Kidney epithelial cell (primary cell): ENCODE results near the gene VMP1. TPM values are rescaled to one million over a fixed set of nuclear protein-coding genes. Genes with fewer than 3 reads are reported as not detected.
"Not testable (repeated sequence)": the region's sequence is repeated elsewhere in the genome, so short reads cannot be mapped to it uniquely, and the experiment has no call there.

Source experiments
- DNase-seq: peaks from one replicate; pipeline ENCODE4 v3.0.0-alpha.2; 2010; ENCODE audit warnings: low read depth
- H3K27me3 ChIP-seq: 2 replicates; pipeline ENCODE4 v1.6.0; 2011; ENCODE audit warnings: low read length; ENCODE audit not compliant: control insufficient read depth, insufficient read depth
- H3K36me3 ChIP-seq: 2 replicates; pipeline ENCODE4 v1.5.1; 2011; ENCODE audit warnings: low read length; ENCODE audit not compliant: control insufficient read depth, insufficient read depth
- H3K4me3 ChIP-seq: 2 replicates; pipeline ENCODE4 v1.5.1; 2011; ENCODE audit warnings: low read depth, mild to moderate bottlenecking, control low read depth, low read length
- total RNA-seq: library from RNA; depleted of rRNA; stranded (reverse); fragments of >200 nt; gene quantifications from 2 replicates; pipeline ENCODE4 v1.2.3, GENCODE V29; 2015
- TF ChIP-seq, protein P1 (sequence below): IDR thresholded peaks from 2 replicates; pipeline ENCODE4 v1.5.1; 2011; ENCODE audit warnings: mild to moderate bottlenecking, moderate library complexity, low read length, control low read depth, inconsistent platforms; ENCODE audit not compliant: insufficient read depth, poor library complexity, severe bottlenecking

Gene VMP1
- total RNA-seq, 1 donor from 2014 or later, result 224 TPM

DNA sequence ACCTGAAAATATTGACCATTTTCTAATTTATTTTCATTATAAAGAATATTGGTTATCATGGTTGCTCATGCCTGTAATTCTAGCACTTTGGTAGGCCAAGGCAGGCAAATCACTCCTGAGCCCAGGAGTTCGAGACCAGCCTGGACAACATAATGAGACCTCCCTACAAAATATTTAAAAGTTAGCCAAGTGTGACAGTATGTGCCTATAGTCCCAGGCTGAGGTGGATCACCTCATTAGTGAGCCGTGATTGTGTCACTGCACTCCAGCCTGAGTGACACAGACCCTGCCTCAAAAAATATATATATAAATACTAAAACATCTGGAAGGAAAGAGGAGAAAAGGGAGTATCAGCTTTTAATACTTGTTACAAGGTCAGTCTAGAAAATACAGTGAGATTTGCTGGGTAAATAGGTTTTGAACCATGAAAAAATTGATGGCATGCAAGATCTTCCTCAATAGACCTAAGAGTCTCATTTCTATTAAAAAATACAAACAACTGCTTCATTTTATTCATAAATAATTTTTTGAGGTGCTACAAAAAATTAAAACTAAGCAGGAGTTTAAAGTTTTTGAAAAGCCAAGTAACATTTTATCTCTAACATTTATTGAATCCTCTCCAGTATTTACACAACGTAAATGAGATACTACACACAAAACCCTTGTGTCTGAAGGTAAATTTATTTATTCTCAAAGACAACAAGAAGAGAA is 137.6 kb downstream of the VMP1 start:
- DNase-seq, result peak; percentile 59
- Histone ChIP-seq H3K36me3 (peaks cover 2% of the 10 kb centered on the region), H3K4me3 (no peak overlapping the region), H3K27me3 (no peaks in the 10 kb centered on the region)
- TF ChIP-seq, protein P1, sequence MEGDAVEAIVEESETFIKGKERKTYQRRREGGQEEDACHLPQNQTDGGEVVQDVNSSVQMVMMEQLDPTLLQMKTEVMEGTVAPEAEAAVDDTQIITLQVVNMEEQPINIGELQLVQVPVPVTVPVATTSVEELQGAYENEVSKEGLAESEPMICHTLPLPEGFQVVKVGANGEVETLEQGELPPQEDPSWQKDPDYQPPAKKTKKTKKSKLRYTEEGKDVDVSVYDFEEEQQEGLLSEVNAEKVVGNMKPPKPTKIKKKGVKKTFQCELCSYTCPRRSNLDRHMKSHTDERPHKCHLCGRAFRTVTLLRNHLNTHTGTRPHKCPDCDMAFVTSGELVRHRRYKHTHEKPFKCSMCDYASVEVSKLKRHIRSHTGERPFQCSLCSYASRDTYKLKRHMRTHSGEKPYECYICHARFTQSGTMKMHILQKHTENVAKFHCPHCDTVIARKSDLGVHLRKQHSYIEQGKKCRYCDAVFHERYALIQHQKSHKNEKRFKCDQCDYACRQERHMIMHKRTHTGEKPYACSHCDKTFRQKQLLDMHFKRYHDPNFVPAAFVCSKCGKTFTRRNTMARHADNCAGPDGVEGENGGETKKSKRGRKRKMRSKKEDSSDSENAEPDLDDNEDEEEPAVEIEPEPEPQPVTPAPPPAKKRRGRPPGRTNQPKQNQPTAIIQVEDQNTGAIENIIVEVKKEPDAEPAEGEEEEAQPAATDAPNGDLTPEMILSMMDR, result no peak

DNA sequence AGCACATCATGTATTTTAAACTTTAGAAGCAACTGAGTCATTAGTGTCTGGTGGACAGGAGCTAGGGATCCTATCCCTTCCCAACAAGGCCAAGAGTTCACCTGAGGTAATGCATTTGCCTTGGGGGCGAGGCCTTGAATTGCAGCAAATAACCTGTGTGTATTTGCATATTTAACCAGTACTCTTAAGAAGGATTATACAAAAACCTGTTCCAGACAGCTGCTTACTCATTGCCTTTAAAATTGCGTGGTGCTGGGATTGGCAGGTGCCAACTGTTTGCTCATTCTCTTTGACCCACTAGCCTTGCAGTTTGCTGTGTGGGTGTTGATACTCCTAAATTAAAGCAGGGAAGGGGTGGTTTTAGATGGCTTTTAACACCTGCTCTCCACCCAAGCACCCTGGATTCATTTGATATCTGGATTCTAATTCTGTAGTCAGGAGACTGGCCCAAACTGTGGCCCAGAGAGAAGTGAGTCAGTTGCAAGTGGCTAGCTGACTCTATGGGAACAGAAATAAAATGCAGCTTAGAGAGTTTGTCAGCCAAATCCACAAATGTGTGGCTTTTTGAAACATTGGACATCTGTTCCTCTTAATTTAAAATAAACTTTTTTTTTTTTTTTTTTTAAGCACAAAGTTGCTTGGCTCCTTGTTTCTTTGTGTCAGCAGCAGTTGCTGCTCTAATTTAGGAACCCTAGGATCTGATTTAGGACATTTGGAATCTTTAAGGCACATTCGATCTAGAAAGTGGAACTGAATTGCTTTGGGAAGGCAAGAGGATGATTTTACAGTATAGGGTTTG is 138.3 kb downstream of the VMP1 start:
- TF ChIP-seq, protein P1, result no peak
- H3K36me3 ChIP-seq, result peaks cover 2% of the 10 kb centered on the region
- no peaks in the 10 kb centered on the region for H3K27me3 ChIP-seq
- H3K4me3 ChIP-seq, result no peak overlapping the region
- peak; percentile 91 for DNase-seq

- Histone ChIP-seq H3K27me3 (no peaks in the 10 kb centered on the region), H3K4me3 (no peak overlapping the region), H3K36me3 (no peaks in the 10 kb centered on the region)
- TF ChIP-seq, protein P1, result no peak
- DNase-seq, result peak; percentile 96
Measured at GRCh38 chr17:59846394-59847165, 139.1 kb downstream of the VMP1 start.

- Histone ChIP-seq H3K27me3 (no peaks in the 10 kb centered on the region), H3K4me3 (no peak overlapping the region), H3K36me3 (no peaks in the 10 kb centered on the region)
- TF ChIP-seq, protein P1, result no peak
- no peak for DNase-seq
Measured at GRCh38 chr17:59848385-59848668, 140.9 kb downstream of the VMP1 start.

DNA sequence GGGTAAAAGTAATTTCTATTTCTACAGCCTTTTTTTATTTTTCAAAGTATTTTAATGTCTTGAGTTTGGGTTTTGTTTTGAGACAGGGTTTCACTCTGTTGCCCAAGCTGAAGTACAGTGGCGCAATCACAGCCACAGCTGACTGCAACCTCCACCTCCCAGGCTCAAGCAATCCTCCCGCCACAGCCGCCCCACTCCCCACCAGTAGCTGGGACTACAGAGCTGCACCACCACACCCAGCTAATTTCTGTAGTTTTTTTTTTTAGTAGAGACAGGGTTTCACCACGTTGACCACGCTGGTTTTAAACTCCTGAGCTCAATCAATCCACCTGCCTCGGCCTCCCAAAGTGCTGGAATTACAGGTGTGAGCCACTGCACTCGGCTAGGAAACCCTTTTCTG is 141.3 kb downstream of the VMP1 start:
- peak; percentile 72 for DNase-seq
- Histone ChIP-seq H3K36me3 (no peaks in the 10 kb centered on the region), H3K27me3 (no peaks in the 10 kb centered on the region), H3K4me3 (no peak overlapping the region)
- TF ChIP-seq, protein P1, result no peak

GRCh38 chr17:59850311-59850710 is 142.9 kb downstream of the VMP1 start:
- not testable (repeated sequence) for H3K27me3 ChIP-seq, H3K4me3 ChIP-seq, DNase-seq, H3K36me3 ChIP-seq
